Pons (tissue), 1 donor: ENCODE measurements around the gene ARHGDIB.
A peak's percentile ranks its signal among the peaks of the same experiment; 100 is the strongest.

Experiments used
- DNase-seq: peaks from one replicate; pipeline ENCODE4 v3.0.0-alpha.2; 2016; ENCODE audit warnings: low spot score

Gene ARHGDIB

DNA sequence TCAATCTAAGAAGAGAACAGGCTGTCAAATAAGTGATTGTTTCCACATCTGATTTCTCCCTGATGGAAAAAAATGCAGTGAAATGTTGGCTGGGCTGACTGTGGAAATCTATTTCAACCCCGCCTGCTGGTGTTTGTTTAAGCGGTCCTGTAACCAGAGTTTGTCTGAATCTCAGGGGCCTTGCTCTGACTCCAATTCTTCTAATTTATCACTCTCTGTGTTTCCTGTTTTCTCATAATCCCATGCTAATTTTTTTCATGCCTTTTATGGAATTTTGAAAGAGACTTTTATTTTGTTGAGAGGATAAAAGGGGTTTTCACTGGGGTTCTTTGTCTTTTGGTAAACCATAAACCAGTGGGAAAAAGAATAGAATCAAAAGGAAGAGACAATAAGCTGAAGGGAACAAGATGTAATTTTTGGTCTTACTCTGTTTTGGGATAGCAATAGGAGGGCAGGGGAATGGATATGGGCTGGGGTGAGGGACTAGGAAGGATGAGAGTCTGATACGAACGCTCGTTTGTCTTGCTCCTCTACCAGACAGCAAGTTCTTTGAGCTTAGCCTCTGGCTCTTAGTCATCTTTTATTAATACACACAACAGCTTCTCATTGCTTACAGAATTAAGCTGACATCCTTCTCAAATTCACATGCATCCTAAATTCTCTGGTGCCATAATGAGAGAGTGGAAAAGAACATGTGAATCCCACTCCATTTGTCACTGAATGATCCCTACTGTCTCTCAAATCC lies 67.7 kb downstream of the ARHGDIB start:
- DNase-seq, result peak; percentile 20

DNA sequence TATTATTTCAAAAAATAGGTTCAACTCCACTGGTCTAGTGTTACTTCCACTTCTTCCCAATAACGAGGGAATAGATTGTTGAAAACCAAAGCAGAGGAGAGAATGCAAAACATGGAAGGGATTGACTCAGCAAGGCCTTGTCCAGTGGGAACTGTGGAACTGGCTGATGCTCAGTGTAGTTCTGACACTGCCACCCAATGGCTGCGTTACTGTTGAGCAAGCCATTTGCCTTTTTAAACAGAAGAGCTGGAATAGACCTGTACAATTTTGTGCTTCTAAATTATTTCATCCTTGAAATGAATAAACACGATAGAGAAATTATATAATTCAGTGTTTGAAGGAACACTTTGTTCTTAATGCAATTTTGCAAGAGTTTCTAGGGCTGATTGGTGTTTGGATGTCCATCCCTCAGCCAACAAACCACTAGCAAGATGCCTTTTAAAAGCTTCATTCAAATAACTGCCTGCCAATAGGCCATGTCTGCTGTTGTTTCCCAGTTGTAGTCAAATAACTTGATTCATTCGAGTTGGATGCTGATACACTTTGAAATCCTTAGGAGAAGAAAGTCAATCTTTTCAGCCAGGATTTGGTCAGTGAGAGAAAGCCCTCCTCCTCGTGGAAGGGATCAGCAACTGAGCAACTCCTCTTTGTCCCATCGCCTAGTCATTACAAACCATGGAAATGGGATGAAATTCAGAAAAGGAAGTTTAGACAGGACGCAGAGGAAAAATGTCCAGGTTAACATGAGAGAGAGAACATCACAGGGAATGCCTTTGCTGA lies 68.5 kb downstream of the ARHGDIB start:
- peak; percentile 66 for DNase-seq
